GM19025 (cell line): Measurements from ENCODE around the gene TNNI2.

ENCODE experiments used
- ATAC-seq: cut with Tn5 transposase; IDR thresholded peaks from one replicate; pipeline ENCODE4 v1.9.1; 2021; ENCODE audit warnings: mild to moderate bottlenecking, low read depth, moderate library complexity; ENCODE audit not compliant: unreplicated experiment

The TNNI2 gene

GRCh38 chr11:1820463-1821325, 18.1 kb upstream of the TNNI2 start:
- ATAC-seq: no peak

GRCh38 chr11:1821562-1821961, 17.2 kb upstream of the TNNI2 start:
- no peak for ATAC-seq

- no peak for ATAC-seq
These were observed 16.0 kb upstream of the TNNI2 start for GRCh38 chr11:1822648-1823375.

- ATAC-seq: no peak
These were observed 15.2 kb upstream of the TNNI2 start for GRCh38 chr11:1823376-1824220.

GRCh38 chr11:1824221-1825038, 14.4 kb upstream of the TNNI2 start:
- ATAC-seq: no peak

- ATAC-seq: no peak
These were observed 13.6 kb upstream of the TNNI2 start for GRCh38 chr11:1825039-1825740.

- no peak for ATAC-seq
These were observed 12.9 kb upstream of the TNNI2 start for GRCh38 chr11:1825785-1826451.

GRCh38 chr11:1826552-1827094, 12.2 kb upstream of the TNNI2 start:
- no peak for ATAC-seq

- ATAC-seq: no peak
These were observed 11.5 kb upstream of the TNNI2 start for GRCh38 chr11:1827095-1827813.

GRCh38 chr11:1827931-1828330, 10.8 kb upstream of the TNNI2 start:
- ATAC-seq: no peak

GRCh38 chr11:1828542-1828941, 10.2 kb upstream of the TNNI2 start:
- no peak for ATAC-seq

GRCh38 chr11:1829039-1829820, 9.6 kb upstream of the TNNI2 start:
- ATAC-seq: no peak

GRCh38 chr11:1830004-1830321, 8.8 kb upstream of the TNNI2 start:
- no peak for ATAC-seq

GRCh38 chr11:1830322-1831223, 8.2 kb upstream of the TNNI2 start:
- ATAC-seq: no peak

- no peak for ATAC-seq
These were observed 7.2 kb upstream of the TNNI2 start for GRCh38 chr11:1831338-1832210.
